HEK293 (cell line): Measurements from ENCODE around the gene CFAP90.

Source experiments
- CTCF ChIA-PET: fragments of 350-600 bp; formaldehyde crosslinking; extraction: SDS; loops from one replicate; lab custom pipeline; 2021; ENCODE audit warnings: antibody characterized with exemption; lab: Yijun Ruan, JAX
- POLR2A ChIA-PET: fragments of 300-600 bp; formaldehyde crosslinking; extraction: SDS; loops from one replicate; lab custom pipeline; 2020; ENCODE audit warnings: antibody characterized with exemption, inconsistent platforms; lab: Yijun Ruan, JAX
- H3K27ac ChIP-seq: fragments of 200-500 bp; sonication (Bioruptor generic); 2 replicates; pipeline ENCODE4 v1.5.1; 2014; ENCODE audit warnings: low read depth, low read length, control low read depth, inconsistent platforms; ENCODE audit errors: extremely low read depth
- H3K36me3 ChIP-seq, 2 experiments: fragments of 200-500 bp in 1 of 2; sonication (Bioruptor generic) in 1 of 2; 1 replicate in 1 of 2; 2 replicates in 1 of 2; pipeline ENCODE4 v1.5.1; 2014 to 2017; ENCODE audit warnings: inconsistent platforms in 2 of 2, low read length in 2 of 2; ENCODE audit not compliant: control insufficient read depth in 2 of 2, insufficient read depth in 1 of 2
- H3K4me1 ChIP-seq: fragments of 200-500 bp; sonication (Bioruptor generic); 2 replicates; pipeline ENCODE4 v1.5.1; 2014; ENCODE audit warnings: mild to moderate bottlenecking, low read length, inconsistent platforms; ENCODE audit not compliant: control insufficient read depth, insufficient read depth
- H3K4me3 ChIP-seq: 2 replicates; pipeline ENCODE4 v1.5.1; 2011; ENCODE audit warnings: low read depth, mild to moderate bottlenecking, control low read depth, low read length, moderate library complexity
- H3K9me3 ChIP-seq: fragments of 200-500 bp; sonication (Bioruptor generic); 2 replicates; pipeline ENCODE4 v1.5.1; 2014; ENCODE audit warnings: low read depth, low read length, inconsistent platforms; ENCODE audit not compliant: control insufficient read depth, insufficient read depth
- REPIN1 ChIP-seq: fragments of 450-650 bp; formaldehyde crosslinking; IDR thresholded peaks from 2 replicates; pipeline ENCODE4 v1.5.1; 2017; ENCODE audit warnings: missing biosample characterization, missing genetic modification characterization, low read depth
- SCRT2 ChIP-seq: fragments of 450-650 bp; formaldehyde crosslinking; IDR thresholded peaks from 2 replicates; pipeline ENCODE4 v1.5.1; 2016; ENCODE audit warnings: missing biosample characterization, missing genetic modification characterization
- ZNF112 ChIP-seq: fragments of 450-650 bp; formaldehyde crosslinking; IDR thresholded peaks from 2 replicates; pipeline ENCODE4 v1.5.0; 2017; ENCODE audit warnings: missing biosample characterization, missing genetic modification characterization
- ZNF114 ChIP-seq: fragments of 450-650 bp; formaldehyde crosslinking; IDR thresholded peaks from 2 replicates; pipeline ENCODE4 v1.5.0; 2017; ENCODE audit warnings: missing biosample characterization, missing genetic modification characterization
- ZNF292 ChIP-seq: fragments of 450-650 bp; formaldehyde crosslinking; IDR thresholded peaks from 2 replicates; pipeline ENCODE4 v1.5.1; 2016; ENCODE audit warnings: low read depth, missing biosample characterization, missing genetic modification characterization, borderline replicate concordance
- ZNF391 ChIP-seq: fragments of 450-650 bp; formaldehyde crosslinking; IDR thresholded peaks from 2 replicates; pipeline ENCODE4 v1.5.1; 2016; ENCODE audit warnings: low read depth, missing biosample characterization, missing genetic modification characterization, borderline replicate concordance
- ZNF529 ChIP-seq: fragments of 450-650 bp; formaldehyde crosslinking; IDR thresholded peaks from 2 replicates; pipeline ENCODE4 v1.5.1; 2017; ENCODE audit warnings: missing genetic modification characterization, missing biosample characterization; ENCODE audit not compliant: insufficient replicate concordance
- ZNF558 ChIP-seq: fragments of 450-650 bp; formaldehyde crosslinking; IDR thresholded peaks from 2 replicates; pipeline ENCODE4 v1.5.1; 2016; ENCODE audit warnings: missing biosample characterization, missing genetic modification characterization
- ZNF571 ChIP-seq: fragments of 450-650 bp; formaldehyde crosslinking; IDR thresholded peaks from 2 replicates; pipeline ENCODE4 v1.5.0; 2017; ENCODE audit warnings: missing biosample characterization, missing genetic modification characterization
- ZNF610 ChIP-seq: fragments of 450-650 bp; formaldehyde crosslinking; IDR thresholded peaks from 2 replicates; pipeline ENCODE4 v1.5.1; 2016; ENCODE audit warnings: missing biosample characterization, missing genetic modification characterization, borderline replicate concordance
- ZNF654 ChIP-seq: fragments of 450-650 bp; formaldehyde crosslinking; IDR thresholded peaks from 2 replicates; pipeline ENCODE4 v1.5.1; 2016; ENCODE audit warnings: low read depth, missing biosample characterization, missing genetic modification characterization
- ZNF660 ChIP-seq: fragments of 450-650 bp; IDR thresholded peaks from 2 replicates; pipeline ENCODE4 v1.5.1; 2018; ENCODE audit warnings: missing biosample characterization, mild to moderate bottlenecking, missing genetic modification characterization
- ZNF670 ChIP-seq: fragments of 450-650 bp; formaldehyde crosslinking; IDR thresholded peaks from 2 replicates; pipeline ENCODE4 v1.5.1; 2016; ENCODE audit warnings: missing biosample characterization, missing genetic modification characterization, low read depth
- ZNF785 ChIP-seq: fragments of 450-650 bp; formaldehyde crosslinking; IDR thresholded peaks from 2 replicates; pipeline ENCODE4 v1.5.1; 2016; ENCODE audit warnings: missing biosample characterization, missing genetic modification characterization
- ZNF792 ChIP-seq: fragments of 450-650 bp; formaldehyde crosslinking; IDR thresholded peaks from 2 replicates; pipeline ENCODE4 v1.5.1; 2016; ENCODE audit warnings: missing biosample characterization, missing genetic modification characterization
- TF ChIP-seq, protein P1 (sequence below): fragments of 450-650 bp; formaldehyde crosslinking; IDR thresholded peaks from 2 replicates; pipeline ENCODE4 v1.5.1; 2016; ENCODE audit warnings: missing biosample characterization, missing genetic modification characterization
- TF ChIP-seq, protein P2 (sequence below): fragments of 450-650 bp; formaldehyde crosslinking; IDR thresholded peaks from 2 replicates; pipeline ENCODE4 v1.5.1; 2016; ENCODE audit warnings: missing biosample characterization, missing genetic modification characterization

The CFAP90 gene

DNA sequence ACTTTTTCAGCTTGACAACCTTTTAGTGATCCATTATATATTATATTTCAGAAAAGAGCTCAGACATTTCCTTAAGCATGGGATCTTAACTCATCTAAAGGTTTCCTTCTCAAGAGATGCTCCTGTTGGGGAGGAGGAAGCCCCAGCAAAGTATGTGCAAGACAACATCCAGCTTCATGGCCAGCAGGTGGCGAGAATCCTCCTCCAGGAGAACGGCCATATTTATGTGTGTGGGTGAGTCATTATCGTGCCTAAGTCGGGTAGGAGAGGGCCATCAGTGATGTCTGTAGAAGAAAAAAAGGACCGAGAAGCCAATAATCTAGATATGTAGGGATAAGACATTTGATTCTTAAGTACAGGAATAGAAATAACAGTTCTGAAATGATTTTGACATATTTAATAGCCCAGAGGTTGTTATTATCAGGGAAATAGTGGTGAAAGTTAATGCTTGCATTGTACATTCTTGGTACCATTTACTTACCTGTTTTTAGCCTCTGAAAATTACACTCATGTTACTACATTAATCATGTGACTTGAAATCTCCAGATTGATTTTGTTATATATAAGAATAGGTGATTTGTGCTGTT lies 46.2 kb upstream of the CFAP90 start:
- POLR2A ChIA-PET, result interaction anchor here (1.2 kb wide), 1 partner anchor 28 kb away, joined by 4 read pairs; the partner anchor contains the start of genes FASTKD3 and MTRR
- H3K27ac ChIP-seq, result no peak overlapping the region
- CTCF ChIA-PET, result interaction anchor here (0.5 to 2.1 kb wide), 12 partner anchors 9 to 1214 kb away, joined by 3 to 12 read pairs (median 4); no protein-coding TSS in a partner anchor
- H3K9me3 ChIP-seq, result no peaks in the 10 kb centered on the region
- H3K4me3 ChIP-seq, result no peak overlapping the region
- peaks cover 54 to 95% of the 10 kb centered on the region in 2 experiments for H3K36me3 ChIP-seq
- TF ChIP-seq ZNF571 (tag by site-specific recombination), result no peak
- no peak for TF ChIP-seq ZNF529
- TF ChIP-seq ZNF660, result peak; percentile 84
- TF ChIP-seq ZNF654 (tag by site-specific recombination), result peak; percentile 43
- no peak for TF ChIP-seq ZNF391 (tag by site-specific recombination)
- TF ChIP-seq, protein P1, sequence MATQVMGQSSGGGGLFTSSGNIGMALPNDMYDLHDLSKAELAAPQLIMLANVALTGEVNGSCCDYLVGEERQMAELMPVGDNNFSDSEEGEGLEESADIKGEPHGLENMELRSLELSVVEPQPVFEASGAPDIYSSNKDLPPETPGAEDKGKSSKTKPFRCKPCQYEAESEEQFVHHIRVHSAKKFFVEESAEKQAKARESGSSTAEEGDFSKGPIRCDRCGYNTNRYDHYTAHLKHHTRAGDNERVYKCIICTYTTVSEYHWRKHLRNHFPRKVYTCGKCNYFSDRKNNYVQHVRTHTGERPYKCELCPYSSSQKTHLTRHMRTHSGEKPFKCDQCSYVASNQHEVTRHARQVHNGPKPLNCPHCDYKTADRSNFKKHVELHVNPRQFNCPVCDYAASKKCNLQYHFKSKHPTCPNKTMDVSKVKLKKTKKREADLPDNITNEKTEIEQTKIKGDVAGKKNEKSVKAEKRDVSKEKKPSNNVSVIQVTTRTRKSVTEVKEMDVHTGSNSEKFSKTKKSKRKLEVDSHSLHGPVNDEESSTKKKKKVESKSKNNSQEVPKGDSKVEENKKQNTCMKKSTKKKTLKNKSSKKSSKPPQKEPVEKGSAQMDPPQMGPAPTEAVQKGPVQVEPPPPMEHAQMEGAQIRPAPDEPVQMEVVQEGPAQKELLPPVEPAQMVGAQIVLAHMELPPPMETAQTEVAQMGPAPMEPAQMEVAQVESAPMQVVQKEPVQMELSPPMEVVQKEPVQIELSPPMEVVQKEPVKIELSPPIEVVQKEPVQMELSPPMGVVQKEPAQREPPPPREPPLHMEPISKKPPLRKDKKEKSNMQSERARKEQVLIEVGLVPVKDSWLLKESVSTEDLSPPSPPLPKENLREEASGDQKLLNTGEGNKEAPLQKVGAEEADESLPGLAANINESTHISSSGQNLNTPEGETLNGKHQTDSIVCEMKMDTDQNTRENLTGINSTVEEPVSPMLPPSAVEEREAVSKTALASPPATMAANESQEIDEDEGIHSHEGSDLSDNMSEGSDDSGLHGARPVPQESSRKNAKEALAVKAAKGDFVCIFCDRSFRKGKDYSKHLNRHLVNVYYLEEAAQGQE (tag by site-specific recombination), result no peak
- H3K4me1 ChIP-seq, result no peaks in the 10 kb centered on the region

DNA sequence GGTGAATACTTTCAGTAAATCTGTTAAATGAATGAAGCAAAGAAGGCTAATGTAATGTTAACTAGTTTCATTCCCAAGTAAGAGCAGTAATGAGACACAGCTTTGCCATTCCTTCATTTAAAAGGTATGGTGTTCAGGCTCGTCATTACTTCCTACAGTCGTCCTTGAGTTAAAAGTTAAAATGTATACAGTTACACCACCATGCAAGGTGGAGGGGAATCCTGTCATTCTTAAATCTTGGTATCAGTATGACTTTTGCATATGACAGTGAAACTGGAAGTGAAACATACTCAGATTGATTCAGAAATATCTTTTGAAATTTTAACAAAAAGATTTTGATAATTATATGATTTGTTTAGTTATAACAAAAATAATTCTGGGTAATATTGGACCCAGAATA lies 43.9 kb upstream of the CFAP90 start:
- H3K9me3 ChIP-seq, result no peaks in the 10 kb centered on the region

DNA sequence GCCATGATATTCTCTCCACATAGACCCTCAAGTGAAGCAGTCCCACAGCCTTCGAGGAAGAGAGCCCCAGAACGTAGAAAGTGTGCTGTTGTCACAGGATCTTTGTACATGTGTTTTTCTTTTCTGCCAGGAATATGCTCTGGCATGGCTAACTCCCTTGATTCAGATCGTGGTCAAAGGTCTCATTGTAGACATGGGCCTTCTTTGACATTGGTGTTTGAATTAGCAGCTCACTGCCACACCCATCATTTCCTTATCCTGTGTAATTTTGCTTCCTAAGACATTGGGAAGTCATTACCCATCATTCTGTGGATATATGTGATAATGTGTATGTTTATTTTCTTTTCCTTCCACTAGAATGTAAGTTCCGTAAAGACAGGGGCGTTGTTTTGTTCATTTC lies 43.5 kb upstream of the CFAP90 start:
- H3K27ac ChIP-seq, result no peak overlapping the region
- TF ChIP-seq ZNF792 (tag by site-specific recombination) (no peak), ZNF292 (tag by site-specific recombination) (no peak), ZNF670 (tag by site-specific recombination) (no peak), SCRT2 (no peak), ZNF785 (tag by site-specific recombination) (no peak), ZNF112 (tag by site-specific recombination) (no peak), ZNF558 (no peak)
- TF ChIP-seq, protein P2, sequence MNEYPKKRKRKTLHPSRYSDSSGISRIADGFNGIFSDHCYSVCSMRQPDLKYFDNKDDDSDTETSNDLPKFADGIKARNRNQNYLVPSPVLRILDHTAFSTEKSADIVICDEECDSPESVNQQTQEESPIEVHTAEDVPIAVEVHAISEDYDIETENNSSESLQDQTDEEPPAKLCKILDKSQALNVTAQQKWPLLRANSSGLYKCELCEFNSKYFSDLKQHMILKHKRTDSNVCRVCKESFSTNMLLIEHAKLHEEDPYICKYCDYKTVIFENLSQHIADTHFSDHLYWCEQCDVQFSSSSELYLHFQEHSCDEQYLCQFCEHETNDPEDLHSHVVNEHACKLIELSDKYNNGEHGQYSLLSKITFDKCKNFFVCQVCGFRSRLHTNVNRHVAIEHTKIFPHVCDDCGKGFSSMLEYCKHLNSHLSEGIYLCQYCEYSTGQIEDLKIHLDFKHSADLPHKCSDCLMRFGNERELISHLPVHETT (tag by site-specific recombination), result no peak
- POLR2A ChIA-PET, result no interaction called here
- peaks cover 52 to 92% of the 10 kb centered on the region in 2 experiments for H3K36me3 ChIP-seq
- CTCF ChIA-PET, result no interaction called here
- no peaks in the 10 kb centered on the region for H3K9me3 ChIP-seq
- H3K4me3 ChIP-seq, result no peak overlapping the region
- no peaks in the 10 kb centered on the region for H3K4me1 ChIP-seq

More for the DNA sequence above, 43.9 kb upstream of the CFAP90 start:
- ChIA-PET CTCF (no interaction called here), POLR2A (no interaction called here)
- TF ChIP-seq ZNF610 (tag by site-specific recombination) (no peak), ZNF114 (tag by site-specific recombination) (no peak), REPIN1 (tag by site-specific recombination) (no peak)
- no peaks in the 10 kb centered on the region for H3K4me1 ChIP-seq
- peaks cover 49 to 92% of the 10 kb centered on the region in 2 experiments for H3K36me3 ChIP-seq
- no peak overlapping the region for H3K4me3 ChIP-seq
- H3K27ac ChIP-seq, result no peak overlapping the region
